ENCODE measurements around the gene PID1. TPM values are rescaled to one million over a fixed set of nuclear protein-coding genes. Genes with fewer than 3 reads are reported as not detected.

PID1 gene
- total RNA-seq, 3 donors from 2014 or later: 13.5 to 60.3 (median 42.0) TPM

- TF ChIP-seq POLR2A (IDR thresholded peaks at IDR 0.05): no peak
- TF ChIP-seq CTCF (IDR thresholded peaks at IDR 0.05): no peak
- TF ChIP-seq POLR2AphosphoS5 (IDR thresholded peaks at IDR 0.05): no peak
Observed at GRCh38 chr2:229001196-229001595, 269.9 kb downstream of the PID1 start.

GRCh38 chr2:228999326-228999725 lies 271.8 kb downstream of the PID1 start:
- DNase-seq (ENCODE audit: low spot score in 2 of 2): no peak
- no peak for TF ChIP-seq POLR2A (IDR thresholded peaks at IDR 0.05)
- no peak for TF ChIP-seq POLR2AphosphoS5 (IDR thresholded peaks at IDR 0.05)
- no peak for TF ChIP-seq CTCF (IDR thresholded peaks at IDR 0.05)
- H3K4me3 ChIP-seq: no peak overlapping the region
- peaks cover 16 to 21% of the 10 kb centered on the region in 2 donors for H3K9me3 ChIP-seq
- no peaks in the 10 kb centered on the region for H3K27me3 ChIP-seq
- H3K4me1 ChIP-seq: no peaks in the 10 kb centered on the region
- intact Hi-C loops (cut with DNase I; ENCODE audit: low total_unique reads): no loop called here
- H3K27ac ChIP-seq: no peak overlapping the region
- no peaks in the 10 kb centered on the region for H3K36me3 ChIP-seq

More at GRCh38 chr2:229001196-229001595, 269.9 kb downstream of the PID1 start:
- Histone ChIP-seq H3K36me3 (no peaks in the 10 kb centered on the region), H3K9me3 (peaks cover 16 to 21% of the 10 kb centered on the region in 2 donors), H3K4me1 (no peaks in the 10 kb centered on the region), H3K27ac (no peak overlapping the region), H3K27me3 (no peaks in the 10 kb centered on the region), H3K4me3 (no peak overlapping the region)
- no peak for DNase-seq (ENCODE audit: low spot score in 2 of 2)
- intact Hi-C loops (cut with DNase I; ENCODE audit: low total_unique reads): no loop called here

- H3K4me3 ChIP-seq: no peak overlapping the region
- H3K36me3 ChIP-seq: no peaks in the 10 kb centered on the region
- H3K27ac ChIP-seq: no peak overlapping the region
- no peak for DNase-seq (ENCODE audit: low spot score in 2 of 2)
- intact Hi-C loops (cut with DNase I; ENCODE audit: low total_unique reads): no loop called here
- H3K4me1 ChIP-seq: no peaks in the 10 kb centered on the region
- peaks cover 11 to 15% of the 10 kb centered on the region in 2 donors for H3K9me3 ChIP-seq
- TF ChIP-seq POLR2AphosphoS5 (IDR thresholded peaks at IDR 0.05) (no peak), CTCF (IDR thresholded peaks at IDR 0.05) (no peak), POLR2A (IDR thresholded peaks at IDR 0.05) (no peak)
- no peaks in the 10 kb centered on the region for H3K27me3 ChIP-seq
Observed at GRCh38 chr2:228988786-228989185, 282.3 kb downstream of the PID1 start.

GRCh38 chr2:228987441-228988155 lies 283.5 kb downstream of the PID1 start:
- TF ChIP-seq POLR2A (IDR thresholded peaks at IDR 0.05) (no peak), POLR2AphosphoS5 (IDR thresholded peaks at IDR 0.05) (no peak), CTCF (IDR thresholded peaks at IDR 0.05) (no peak)
- Histone ChIP-seq H3K4me1 (no peaks in the 10 kb centered on the region), H3K27me3 (no peaks in the 10 kb centered on the region), H3K36me3 (no peaks in the 10 kb centered on the region), H3K4me3 (no peak overlapping the region), H3K27ac (no peak overlapping the region), H3K9me3 (peaks cover 8 to 10% of the 10 kb centered on the region in 2 donors)
- intact Hi-C loops (cut with DNase I; ENCODE audit: low total_unique reads): no loop called here
- DNase-seq (ENCODE audit: low spot score in 2 of 2): no peak

GRCh38 chr2:228986961-228987360 lies 284.1 kb downstream of the PID1 start:
- Histone ChIP-seq H3K4me3 (no peak overlapping the region), H3K4me1 (no peaks in the 10 kb centered on the region), H3K36me3 (no peaks in the 10 kb centered on the region), H3K9me3 (peaks cover 2 to 5% of the 10 kb centered on the region in 2 donors), H3K27ac (no peak overlapping the region), H3K27me3 (no peaks in the 10 kb centered on the region)
- no peak for TF ChIP-seq CTCF (IDR thresholded peaks at IDR 0.05)
- no peak for TF ChIP-seq POLR2A (IDR thresholded peaks at IDR 0.05)
- TF ChIP-seq POLR2AphosphoS5 (IDR thresholded peaks at IDR 0.05): no peak
- DNase-seq (ENCODE audit: low spot score in 2 of 2): no peak
- intact Hi-C loops (cut with DNase I; ENCODE audit: low total_unique reads): no loop called here
